Smooth muscle cell (in vitro differentiated cells): ENCODE measurements around the gene FBXO17. TPM values are rescaled to one million over a fixed set of nuclear protein-coding genes. Genes with fewer than 3 reads are reported as not detected.

Experiments
- DNase-seq: peaks from one replicate; lab custom pipeline; 2025; ENCODE audit not compliant: unreplicated experiment; lab: John Stamatoyannopoulos, UW
- H2AFZ ChIP-seq: fragments of 200-600 bp; sonication (generic); 2 replicates; pipeline ENCODE4 v1.6.0; 2016; ENCODE audit warnings: antibody characterized with exemption, low read depth, mild to moderate bottlenecking
- H3F3A ChIP-seq: fragments of 200-600 bp; sonication (generic); 2 replicates; pipeline ENCODE4 v1.6.0; 2017; ENCODE audit warnings: antibody characterized with exemption, low read depth
- H3K27ac ChIP-seq: fragments of 200-600 bp; sonication (generic); 2 replicates; pipeline ENCODE4 v1.5.1; 2016; ENCODE audit warnings: low read depth, mild to moderate bottlenecking
- H3K27me3 ChIP-seq: fragments of 200-600 bp; sonication (generic); 2 replicates; pipeline ENCODE4 v1.6.1; 2016; ENCODE audit warnings: low read depth, mild to moderate bottlenecking
- H3K36me3 ChIP-seq: fragments of 200-600 bp; sonication (generic); 2 replicates; pipeline ENCODE4 v1.5.1; 2016; ENCODE audit warnings: low read depth
- H3K4me1 ChIP-seq: fragments of 200-600 bp; sonication (generic); 2 replicates; pipeline ENCODE4 v1.5.1; 2016; ENCODE audit warnings: low read depth
- H3K4me2 ChIP-seq: fragments of 200-600 bp; sonication (generic); 2 replicates; pipeline ENCODE4 v1.6.0; 2016; ENCODE audit warnings: mild to moderate bottlenecking
- H3K4me3 ChIP-seq: fragments of 200-600 bp; sonication (generic); 2 replicates; pipeline ENCODE4 v1.5.1; 2016; ENCODE audit warnings: mild to moderate bottlenecking
- H3K79me2 ChIP-seq: fragments of 200-600 bp; sonication (generic); 2 replicates; pipeline ENCODE4 v1.6.0; 2016; ENCODE audit warnings: low read depth, mild to moderate bottlenecking
- H3K9ac ChIP-seq: fragments of 200-600 bp; sonication (generic); 2 replicates; pipeline ENCODE4 v1.6.0; 2016; ENCODE audit warnings: low read depth
- H3K9me3 ChIP-seq: fragments of 200-600 bp; sonication (generic); replicated peaks from 2 replicates; pipeline ENCODE4 v1.5.1; 2016; ENCODE audit warnings: low read depth
- H4K20me1 ChIP-seq: fragments of 200-600 bp; sonication (generic); 2 replicates; pipeline ENCODE4 v1.6.0; 2016; ENCODE audit warnings: low read depth
- WGBS: methylation state at CpG from one replicate; pipeline ENCODE4 v1.1.7; 2016; ENCODE audit warnings: low lambda C conversion rate; 5-methylcytosine and 5-hydroxymethylcytosine counted together
- polyA plus RNA-seq: library from polyadenylated mRNA; unstranded; fragments of >200 nt; fragmentation: Nextera tagmentation; extraction: Ambion mirVana; gene quantifications from 2 replicates; pipeline ENCODE4 v1.2.1, GENCODE V29; 2016
- total RNA-seq: library from RNA; depleted of rRNA; stranded (reverse); fragments of >200 nt; gene quantifications from 2 replicates; pipeline ENCODE4 v1.2.3, GENCODE V29; 2014
- TF ChIP-seq, protein P1 (sequence below): fragments of 200-600 bp; sonication (generic); IDR thresholded peaks from 2 replicates; pipeline ENCODE4 v1.5.1; 2017; ENCODE audit warnings: borderline replicate concordance, mild to moderate bottlenecking, antibody characterized with exemption; ENCODE audit not compliant: insufficient read depth, poor library complexity, severe bottlenecking

The FBXO17 gene
- total and polyA plus RNA-seq, 2 experiments from 2014 or later: 8.2 to 17.9 TPM

DNA sequence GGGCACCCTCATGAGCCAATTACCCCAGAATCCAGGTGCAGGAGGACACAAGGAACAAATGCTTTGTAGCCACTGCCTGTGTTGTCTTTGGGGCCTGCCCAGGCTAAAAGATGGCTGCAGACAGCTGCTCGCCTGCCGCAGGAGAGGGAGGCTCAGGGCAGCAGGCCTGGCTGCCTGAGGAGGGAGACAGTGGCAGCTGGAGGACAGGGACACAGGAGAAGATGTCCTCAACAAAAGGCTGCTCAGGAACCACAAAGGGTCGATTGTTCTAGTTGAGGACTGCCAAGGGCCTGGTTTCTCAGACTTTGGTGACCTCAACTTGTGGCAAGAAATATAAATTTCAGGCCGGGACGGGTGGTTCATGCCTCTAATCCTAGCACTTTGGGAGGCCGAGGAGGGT, 83.8 kb downstream of the FBXO17 start:
- Histone ChIP-seq H3K4me3 (no peak overlapping the region), H4K20me1 (no peaks in the 10 kb centered on the region), H3K9me3 (no peaks in the 10 kb centered on the region), H3K27me3 (no peaks in the 10 kb centered on the region), H3K9ac (no peak overlapping the region), H3K4me2 (no peak overlapping the region), H2AFZ (no peak overlapping the region), H3K4me1 (no peaks in the 10 kb centered on the region), H3K36me3 (no peaks in the 10 kb centered on the region), H3K79me2 (peaks cover 11% of the 10 kb centered on the region), H3K27ac (no peak overlapping the region), H3F3A (no peaks in the 10 kb centered on the region)
- no peak for DNase-seq
- WGBS: 95% methylated on average over 6 of the region's 6 CpGs
- TF ChIP-seq, protein P1, sequence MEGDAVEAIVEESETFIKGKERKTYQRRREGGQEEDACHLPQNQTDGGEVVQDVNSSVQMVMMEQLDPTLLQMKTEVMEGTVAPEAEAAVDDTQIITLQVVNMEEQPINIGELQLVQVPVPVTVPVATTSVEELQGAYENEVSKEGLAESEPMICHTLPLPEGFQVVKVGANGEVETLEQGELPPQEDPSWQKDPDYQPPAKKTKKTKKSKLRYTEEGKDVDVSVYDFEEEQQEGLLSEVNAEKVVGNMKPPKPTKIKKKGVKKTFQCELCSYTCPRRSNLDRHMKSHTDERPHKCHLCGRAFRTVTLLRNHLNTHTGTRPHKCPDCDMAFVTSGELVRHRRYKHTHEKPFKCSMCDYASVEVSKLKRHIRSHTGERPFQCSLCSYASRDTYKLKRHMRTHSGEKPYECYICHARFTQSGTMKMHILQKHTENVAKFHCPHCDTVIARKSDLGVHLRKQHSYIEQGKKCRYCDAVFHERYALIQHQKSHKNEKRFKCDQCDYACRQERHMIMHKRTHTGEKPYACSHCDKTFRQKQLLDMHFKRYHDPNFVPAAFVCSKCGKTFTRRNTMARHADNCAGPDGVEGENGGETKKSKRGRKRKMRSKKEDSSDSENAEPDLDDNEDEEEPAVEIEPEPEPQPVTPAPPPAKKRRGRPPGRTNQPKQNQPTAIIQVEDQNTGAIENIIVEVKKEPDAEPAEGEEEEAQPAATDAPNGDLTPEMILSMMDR: no peak

Other genes starting within 250 kb of the FBXO17 start
- gene CAPN12, start 231.3 kb downstream of the FBXO17 start, total RNA-seq: 3.2 and 5.5 TPM in 2 replicates
- gene CAPN12, start 231.3 kb downstream of the FBXO17 start, polyA plus RNA-seq: 1.4 and 6.5 TPM in 2 replicates
- not detected in 2 replicates for gene LGALS7, start 202.2 kb downstream of the FBXO17 start, total RNA-seq
- 3.4 TPM in 1 of 2 replicates, not detected in the other for gene LGALS7, start 202.2 kb downstream of the FBXO17 start, polyA plus RNA-seq
- 3.0 TPM in 1 of 2 replicates, not detected in the other for gene LGALS7B, start 186.5 kb downstream of the FBXO17 start, total RNA-seq
- gene LGALS7B, start 186.5 kb downstream of the FBXO17 start, polyA plus RNA-seq: 0.56 TPM in 1 of 2 replicates, not detected in the other
- not detected in 2 replicates for gene LGALS4, start 162.8 kb downstream of the FBXO17 start, total RNA-seq
- gene LGALS4, start 162.8 kb downstream of the FBXO17 start, polyA plus RNA-seq: 1.3 and 2.4 TPM in 2 replicates
- gene ECH1, start 143.9 kb downstream of the FBXO17 start, total RNA-seq: 41.4 and 47.6 TPM in 2 replicates
- 142 and 154 TPM in 2 replicates for gene ECH1, start 143.9 kb downstream of the FBXO17 start, polyA plus RNA-seq
- 170 and 174 TPM in 2 replicates for gene HNRNPL, start 125.8 kb downstream of the FBXO17 start, total RNA-seq
- 158 and 173 TPM in 2 replicates for gene HNRNPL, start 125.8 kb downstream of the FBXO17 start, polyA plus RNA-seq
- gene RINL, start 97.5 kb downstream of the FBXO17 start, total RNA-seq: 2.4 and 3.0 TPM in 2 replicates
- 2.0 and 4.8 TPM in 2 replicates for gene RINL, start 97.5 kb downstream of the FBXO17 start, polyA plus RNA-seq
- gene SIRT2, start 76.1 kb downstream of the FBXO17 start, total RNA-seq: 30.7 and 34.7 TPM in 2 replicates
- 45.9 and 48.4 TPM in 2 replicates for gene SIRT2, start 76.1 kb downstream of the FBXO17 start, polyA plus RNA-seq
- gene NFKBIB, start 75.8 kb downstream of the FBXO17 start, total RNA-seq: 10.6 and 10.9 TPM in 2 replicates
- 19.2 and 25.3 TPM in 2 replicates for gene NFKBIB, start 75.8 kb downstream of the FBXO17 start, polyA plus RNA-seq
- gene CCER2, start 63.6 kb downstream of the FBXO17 start, total RNA-seq: not detected in 2 replicates
- gene CCER2, start 63.6 kb downstream of the FBXO17 start, polyA plus RNA-seq: not detected in 2 replicates
- gene SARS2, start 45.0 kb downstream of the FBXO17 start, total RNA-seq: 12.3 and 13.0 TPM in 2 replicates
- gene SARS2, start 45.0 kb downstream of the FBXO17 start, polyA plus RNA-seq: 24.6 and 33.1 TPM in 2 replicates
- gene MRPS12, start 44.8 kb downstream of the FBXO17 start, total RNA-seq: 15.5 and 25.7 TPM in 2 replicates
- 55.2 and 61.7 TPM in 2 replicates for gene MRPS12, start 44.8 kb downstream of the FBXO17 start, polyA plus RNA-seq
- gene FBXO27, start 56.8 kb upstream of the FBXO17 start, total RNA-seq: 1.9 and 5.3 TPM in 2 replicates
- 2.8 and 5.4 TPM in 2 replicates for gene FBXO27, start 56.8 kb upstream of the FBXO17 start, polyA plus RNA-seq
- 0.22 and 2.2 TPM in 2 replicates for gene ACP7, start 108.6 kb upstream of the FBXO17 start, total RNA-seq
- gene ACP7, start 108.6 kb upstream of the FBXO17 start, polyA plus RNA-seq: not detected in 2 replicates
- gene PAK4, start 150.0 kb upstream of the FBXO17 start, total RNA-seq: 9.7 and 11.8 TPM in 2 replicates
- gene PAK4, start 150.0 kb upstream of the FBXO17 start, polyA plus RNA-seq: 19.1 and 19.9 TPM in 2 replicates
- 2.2 and 4.0 TPM in 2 replicates for gene NCCRP1, start 221.2 kb upstream of the FBXO17 start, total RNA-seq
- gene NCCRP1, start 221.2 kb upstream of the FBXO17 start, polyA plus RNA-seq: 1.5 TPM in 2 replicates
- gene SYCN, start 228.5 kb upstream of the FBXO17 start, total RNA-seq: not detected in 2 replicates
- not detected in 2 replicates for gene SYCN, start 228.5 kb upstream of the FBXO17 start, polyA plus RNA-seq